Measurements from ENCODE around the gene RNU2-1.

DNA sequence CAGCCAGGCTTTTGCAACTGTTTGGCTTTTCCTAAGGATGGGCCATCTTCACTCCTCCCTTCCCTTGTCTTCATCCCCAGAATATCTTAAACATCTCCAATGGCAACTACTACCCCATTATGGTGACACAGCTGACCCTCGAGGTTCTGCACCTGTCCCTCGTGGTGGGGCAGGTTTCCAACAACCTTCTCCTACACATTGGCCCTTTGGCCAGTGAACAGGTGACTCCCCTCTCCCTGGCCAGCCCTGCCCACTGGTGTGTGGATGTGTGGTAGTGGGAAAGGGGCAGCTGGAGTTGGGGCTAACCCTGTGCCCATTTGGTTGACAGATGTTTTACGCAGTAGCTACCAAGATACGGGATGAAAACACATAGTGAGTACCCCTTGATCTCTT, 17.4 kb downstream of the RNU2-1 start:
- TF ChIP-seq, protein P1, sequence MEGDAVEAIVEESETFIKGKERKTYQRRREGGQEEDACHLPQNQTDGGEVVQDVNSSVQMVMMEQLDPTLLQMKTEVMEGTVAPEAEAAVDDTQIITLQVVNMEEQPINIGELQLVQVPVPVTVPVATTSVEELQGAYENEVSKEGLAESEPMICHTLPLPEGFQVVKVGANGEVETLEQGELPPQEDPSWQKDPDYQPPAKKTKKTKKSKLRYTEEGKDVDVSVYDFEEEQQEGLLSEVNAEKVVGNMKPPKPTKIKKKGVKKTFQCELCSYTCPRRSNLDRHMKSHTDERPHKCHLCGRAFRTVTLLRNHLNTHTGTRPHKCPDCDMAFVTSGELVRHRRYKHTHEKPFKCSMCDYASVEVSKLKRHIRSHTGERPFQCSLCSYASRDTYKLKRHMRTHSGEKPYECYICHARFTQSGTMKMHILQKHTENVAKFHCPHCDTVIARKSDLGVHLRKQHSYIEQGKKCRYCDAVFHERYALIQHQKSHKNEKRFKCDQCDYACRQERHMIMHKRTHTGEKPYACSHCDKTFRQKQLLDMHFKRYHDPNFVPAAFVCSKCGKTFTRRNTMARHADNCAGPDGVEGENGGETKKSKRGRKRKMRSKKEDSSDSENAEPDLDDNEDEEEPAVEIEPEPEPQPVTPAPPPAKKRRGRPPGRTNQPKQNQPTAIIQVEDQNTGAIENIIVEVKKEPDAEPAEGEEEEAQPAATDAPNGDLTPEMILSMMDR (conservative IDR thresholded peaks at IDR 0.05; ENCODE audit: low read depth in 2 of 2) = no peak
- TF ChIP-seq EZH2phosphoT487 (IDR thresholded peaks at IDR 0.05; ENCODE audit: unreplicated experiment) (no peak), POLR2AphosphoS5 (IDR thresholded peaks at IDR 0.05; ENCODE audit: low read depth) (no peak), EZH2 (IDR thresholded peaks at IDR 0.05; ENCODE audit: low read depth, unreplicated experiment) (no peak), NANOG (IDR thresholded peaks at IDR 0.05; ENCODE audit: borderline replicate concordance) (no peak)

Measured in GM23338 (cell line).